Measurements from ENCODE around the gene RRAS2. TPM values are rescaled to one million over a fixed set of nuclear protein-coding genes. Genes with fewer than 3 reads are reported as not detected.
A peak's percentile ranks its signal among the peaks of the same experiment; 100 is the strongest.

The RRAS2 gene
- total and polyA plus RNA-seq, 9 of the 15 experiments (the other 6 are each of a cell fraction or from before 2014, with no cell fraction given) = 9.4 to 47.5 (median 37.6) TPM

DNA sequence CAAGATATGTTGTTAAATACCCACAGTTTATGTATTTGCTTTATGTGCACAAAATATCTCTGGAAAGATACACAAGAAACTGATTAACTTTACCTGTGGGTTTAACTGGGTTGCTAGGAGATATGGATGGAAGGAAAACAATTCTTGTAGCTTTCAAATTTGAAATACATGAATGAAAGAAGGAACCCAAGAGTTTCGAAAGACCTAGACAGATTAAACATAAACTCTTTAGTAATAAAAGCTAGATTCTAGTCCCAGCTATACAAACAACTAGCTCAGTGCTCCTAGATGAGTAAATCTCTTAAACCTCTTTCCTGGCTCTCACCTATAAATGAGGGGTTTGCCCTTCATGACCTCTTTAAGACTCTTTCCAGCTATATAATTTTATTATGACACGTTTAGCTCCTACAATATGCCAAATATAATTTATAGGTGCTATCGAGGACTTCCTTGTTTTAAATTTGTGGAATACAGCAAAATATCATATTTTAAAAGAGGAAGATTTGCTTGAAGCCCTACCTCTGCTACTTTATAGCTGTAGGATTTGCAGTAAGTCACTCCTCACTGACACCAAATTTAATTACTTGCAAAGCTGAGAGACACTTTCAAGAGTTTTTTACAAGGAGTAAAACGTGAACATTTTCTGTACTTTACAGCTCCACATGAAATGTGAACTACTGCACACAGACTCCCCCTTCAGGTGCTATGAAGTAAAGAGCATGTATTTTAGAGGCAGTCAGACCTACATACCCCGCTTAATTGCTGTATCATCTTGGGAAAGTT lies 50.7 kb downstream of the RRAS2 start (continued):
- TF ChIP-seq, protein P1, sequence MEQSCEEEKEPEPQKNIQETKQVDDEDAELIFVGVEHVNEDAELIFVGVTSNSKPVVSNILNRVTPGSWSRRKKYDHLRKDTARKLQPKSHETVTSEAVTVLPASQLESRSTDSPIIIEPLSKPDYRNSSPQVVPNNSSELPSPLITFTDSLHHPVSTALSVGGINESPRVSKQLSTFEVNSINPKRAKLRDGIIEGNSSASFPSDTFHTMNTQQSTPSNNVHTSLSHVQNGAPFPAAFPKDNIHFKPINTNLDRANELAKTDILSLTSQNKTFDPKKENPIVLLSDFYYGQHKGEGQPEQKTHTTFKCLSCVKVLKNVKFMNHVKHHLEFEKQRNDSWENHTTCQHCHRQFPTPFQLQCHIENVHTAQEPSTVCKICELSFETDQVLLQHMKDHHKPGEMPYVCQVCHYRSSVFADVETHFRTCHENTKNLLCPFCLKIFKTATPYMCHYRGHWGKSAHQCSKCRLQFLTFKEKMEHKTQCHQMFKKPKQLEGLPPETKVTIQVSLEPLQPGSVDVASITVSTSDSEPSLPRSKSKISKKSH (CRISPR knock-in tag; IDR thresholded peaks at IDR 0.05) = no peak
- TF ChIP-seq ZNF696 (CRISPR knock-in tag; conservative IDR thresholded peaks at IDR 0.05) (no peak), KDM5B (IDR thresholded peaks at IDR 0.05; ENCODE audit: insufficient replicate concordance, low read depth, low read length) (no peak), ZNF232 (CRISPR knock-in tag; IDR thresholded peaks at IDR 0.05) (no peak), ZBTB8A (IDR thresholded peaks at IDR 0.05; ENCODE audit: partially characterized antibody) (no peak), RAD21 (CRISPR knock-in tag; conservative IDR thresholded peaks at IDR 0.05 in 1 of 2, IDR thresholded peaks at IDR 0.05 in 1 of 2) (peak in 1 of 2 experiments; percentile 37; a peak in 2 of 4 replicates), ZFX (CRISPR knock-in tag; IDR thresholded peaks at IDR 0.05) (no peak), FOS (IDR thresholded peaks at IDR 0.05; ENCODE audit: extremely low read depth, insufficient read length) (no peak), ZNF444 (CRISPR knock-in tag; IDR thresholded peaks at IDR 0.05) (no peak)
- TF ChIP-seq, protein P2, sequence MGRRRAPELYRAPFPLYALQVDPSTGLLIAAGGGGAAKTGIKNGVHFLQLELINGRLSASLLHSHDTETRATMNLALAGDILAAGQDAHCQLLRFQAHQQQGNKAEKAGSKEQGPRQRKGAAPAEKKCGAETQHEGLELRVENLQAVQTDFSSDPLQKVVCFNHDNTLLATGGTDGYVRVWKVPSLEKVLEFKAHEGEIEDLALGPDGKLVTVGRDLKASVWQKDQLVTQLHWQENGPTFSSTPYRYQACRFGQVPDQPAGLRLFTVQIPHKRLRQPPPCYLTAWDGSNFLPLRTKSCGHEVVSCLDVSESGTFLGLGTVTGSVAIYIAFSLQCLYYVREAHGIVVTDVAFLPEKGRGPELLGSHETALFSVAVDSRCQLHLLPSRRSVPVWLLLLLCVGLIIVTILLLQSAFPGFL (CRISPR knock-in tag; IDR thresholded peaks at IDR 0.05) = no peak
- TF ChIP-seq, protein P3, sequence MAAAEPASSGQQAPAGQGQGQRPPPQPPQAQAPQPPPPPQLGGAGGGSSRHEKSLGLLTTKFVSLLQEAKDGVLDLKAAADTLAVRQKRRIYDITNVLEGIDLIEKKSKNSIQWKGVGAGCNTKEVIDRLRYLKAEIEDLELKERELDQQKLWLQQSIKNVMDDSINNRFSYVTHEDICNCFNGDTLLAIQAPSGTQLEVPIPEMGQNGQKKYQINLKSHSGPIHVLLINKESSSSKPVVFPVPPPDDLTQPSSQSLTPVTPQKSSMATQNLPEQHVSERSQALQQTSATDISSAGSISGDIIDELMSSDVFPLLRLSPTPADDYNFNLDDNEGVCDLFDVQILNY (CRISPR knock-in tag; IDR thresholded peaks at IDR 0.05) = no peak
- TF ChIP-seq, protein P4, sequence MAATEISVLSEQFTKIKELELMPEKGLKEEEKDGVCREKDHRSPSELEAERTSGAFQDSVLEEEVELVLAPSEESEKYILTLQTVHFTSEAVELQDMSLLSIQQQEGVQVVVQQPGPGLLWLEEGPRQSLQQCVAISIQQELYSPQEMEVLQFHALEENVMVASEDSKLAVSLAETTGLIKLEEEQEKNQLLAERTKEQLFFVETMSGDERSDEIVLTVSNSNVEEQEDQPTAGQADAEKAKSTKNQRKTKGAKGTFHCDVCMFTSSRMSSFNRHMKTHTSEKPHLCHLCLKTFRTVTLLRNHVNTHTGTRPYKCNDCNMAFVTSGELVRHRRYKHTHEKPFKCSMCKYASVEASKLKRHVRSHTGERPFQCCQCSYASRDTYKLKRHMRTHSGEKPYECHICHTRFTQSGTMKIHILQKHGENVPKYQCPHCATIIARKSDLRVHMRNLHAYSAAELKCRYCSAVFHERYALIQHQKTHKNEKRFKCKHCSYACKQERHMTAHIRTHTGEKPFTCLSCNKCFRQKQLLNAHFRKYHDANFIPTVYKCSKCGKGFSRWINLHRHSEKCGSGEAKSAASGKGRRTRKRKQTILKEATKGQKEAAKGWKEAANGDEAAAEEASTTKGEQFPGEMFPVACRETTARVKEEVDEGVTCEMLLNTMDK (IDR thresholded peaks at IDR 0.05; ENCODE audit: borderline replicate concordance, insufficient read depth, low read depth, low read length, poor library complexity, severe bottlenecking) = peak; percentile 50
